T-cell (primary cell): ENCODE results near the gene RETSAT. TPM values are rescaled to one million over a fixed set of nuclear protein-coding genes. Genes with fewer than 3 reads are reported as not detected.

Source experiments
- ATAC-seq, 4 experiments: fragments of 200-7000 bp in 3 of 4; fragments of 150-1000 bp in 1 of 4; cut with Tn5 transposase; replicated peaks in 1 of 4; 1 replicate in 3 of 4; 2 replicates in 1 of 4; pipeline ENCODE4 v1.10.0; 2021; ENCODE audit warnings: moderate library complexity in 3 of 4, mild to moderate bottlenecking in 2 of 4, moderate number of reproducible peaks in 1 of 4
- CTCF ChIA-PET, 2 donors: fragments of 300-600 bp; sonication (Branson Sonifier 250); formaldehyde crosslinking; loops; one replicate each; lab custom pipeline; 2022; ENCODE audit warnings: antibody characterized with exemption in 2 of 2; lab: Charles Lee
- POLR2A ChIA-PET, 2 donors: fragments of 300-600 bp; sonication (Branson Sonifier 250); formaldehyde crosslinking; loops; one replicate each; lab custom pipeline; 2022; ENCODE audit warnings: antibody characterized with exemption in 2 of 2; lab: Charles Lee
- DNase-seq, 35 experiments: peaks; one replicate each; pipeline versions ENCODE4 v3.0.0 to v3.0.0-alpha.2; 2013 to 2023
- H3K27ac ChIP-seq: one replicate; pipeline ENCODE4 v1.5.1; 2013; ENCODE audit warnings: low read length
- H3K27me3 ChIP-seq, 2 experiments: replicated peaks in 1 of 2; 1 replicate in 1 of 2; 2 replicates in 1 of 2; pipeline versions ENCODE4 v1.6.1 to v1.7.0; 2013; ENCODE audit warnings: low read length in 1 of 2, mixed read lengths in 1 of 2; ENCODE audit not compliant: control insufficient read depth in 2 of 2, insufficient read depth in 2 of 2; ENCODE audit errors: extremely low read depth in 1 of 2
- H3K36me3 ChIP-seq, 2 donors: 1 replicate in 1 of 2; 2 replicates in 1 of 2; pipeline versions ENCODE4 v1.6.1 to v1.7.0; 2013; ENCODE audit warnings: low read length in 1 of 2; ENCODE audit not compliant: control insufficient read depth in 2 of 2, insufficient read depth in 1 of 2; ENCODE audit errors: extremely low read depth in 1 of 2
- H3K4me1 ChIP-seq, 2 experiments: 1 replicate in 1 of 2; 2 replicates in 1 of 2; pipeline versions ENCODE4 v1.6.1 to v1.7.0; 2013; ENCODE audit warnings: low read length in 2 of 2, mixed read lengths in 1 of 2; ENCODE audit not compliant: insufficient read depth in 2 of 2, control insufficient read depth in 1 of 2; ENCODE audit errors: extremely low read depth in 1 of 2
- H3K4me3 ChIP-seq, 2 donors: 1 replicate in 1 of 2; 2 replicates in 1 of 2; pipeline versions ENCODE4 v1.5.1 to v1.7.0; 2013; ENCODE audit warnings: mild to moderate bottlenecking in 2 of 2, low read length in 1 of 2, moderate library complexity in 1 of 2; ENCODE audit not compliant: control insufficient read depth in 1 of 2; ENCODE audit errors: extremely low read depth in 1 of 2
- H3K9me3 ChIP-seq: 2 replicates; pipeline ENCODE4 v1.7.0; 2013
- H3K27ac Mint-ChIP-seq, 2 donors: one replicate each; pipeline ENCODE4 v1.8.0; 2020 to 2021; ENCODE audit warnings: mild to moderate bottlenecking in 2 of 2, mixed read lengths in 2 of 2
- H3K27me3 Mint-ChIP-seq, 2 donors: one replicate each; pipeline ENCODE4 v1.8.0; 2021 to 2022; ENCODE audit warnings: mixed read lengths in 2 of 2
- H3K36me3 Mint-ChIP-seq: one replicate; pipeline ENCODE4 v1.8.0; 2021; ENCODE audit warnings: mixed read lengths
- H3K4me1 Mint-ChIP-seq, 3 donors: one replicate each; pipeline ENCODE4 v1.8.0; 2020 to 2022; ENCODE audit warnings: mixed read lengths in 3 of 3, mild to moderate bottlenecking in 1 of 3
- H3K4me3 Mint-ChIP-seq, 3 donors: one replicate each; pipeline ENCODE4 v1.8.0; 2020 to 2022; ENCODE audit warnings: mild to moderate bottlenecking in 3 of 3, mixed read lengths in 3 of 3, moderate library complexity in 3 of 3
- H3K9me3 Mint-ChIP-seq, 3 donors: one replicate each; pipeline ENCODE4 v1.8.0; 2020 to 2022; ENCODE audit warnings: mixed read lengths in 3 of 3
- WGBS: methylation state at CpG from one replicate; pipeline ENCODE4 v1.1.5; 2013; ENCODE audit warnings: missing lambda C conversion rate; ENCODE audit not compliant: insufficient coverage; 5-methylcytosine and 5-hydroxymethylcytosine counted together
- total RNA-seq, 35 experiments: library from RNA in 6 of 35; stranded (reverse) in 6 of 35; fragments of 120-200 nt in 1 of 35; gene quantifications; one replicate each; pipeline versions ENCODE4 v1.2.1 to v1.2.4 and lab custom pipeline; 2013 to 2026

Gene RETSAT
- total RNA-seq, 5 donors from 2014 or later (not counting 1 experiment from before 2014, with no cell fraction given) = 24.2 to 36.3 (median 26.5) TPM

DNA sequence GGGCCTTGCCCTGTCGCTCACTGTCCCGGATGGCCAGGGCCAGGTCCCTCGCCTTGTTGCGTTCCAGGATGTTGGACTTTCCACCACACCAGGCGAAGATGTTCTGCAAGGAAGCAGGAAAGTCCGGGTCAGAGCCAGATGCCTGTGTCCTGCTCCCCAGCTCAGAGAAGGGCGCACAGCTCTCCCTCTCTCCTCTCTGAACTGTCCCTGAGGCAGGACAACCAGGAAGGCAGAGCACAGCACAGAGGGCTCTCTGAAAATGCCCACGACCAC, 44.8 kb upstream of the RETSAT start:
- Mint-ChIP-seq H3K4me1 (peaks cover 0 to 6% (median 3%) of the 10 kb centered on the region in 3 donors), H3K27me3 (no peaks in the 10 kb centered on the region), H3K4me3 (no peak overlapping the region), H3K36me3 (peaks cover 34% of the 10 kb centered on the region), H3K9me3 (peaks cover 0 to 10% (median 4%) of the 10 kb centered on the region in 3 donors), H3K27ac (peak overlapping the region in 1 of 2 donors; percentile 31)
- DNase-seq (no peak), ATAC-seq (no peak)
- no peak overlapping the region for H3K4me3 ChIP-seq
- peaks cover 6 to 9% of the 10 kb centered on the region in 2 donors for H3K36me3 ChIP-seq
- ChIA-PET POLR2A (no interaction called here), CTCF (no interaction called here)
- H3K9me3 ChIP-seq = no peaks in the 10 kb centered on the region
- no peaks in the 10 kb centered on the region for H3K4me1 ChIP-seq
- H3K27ac ChIP-seq = no peak overlapping the region
- H3K27me3 ChIP-seq = no peaks in the 10 kb centered on the region
- WGBS = 95% methylated on average over 7 of the region's 8 CpGs

DNA sequence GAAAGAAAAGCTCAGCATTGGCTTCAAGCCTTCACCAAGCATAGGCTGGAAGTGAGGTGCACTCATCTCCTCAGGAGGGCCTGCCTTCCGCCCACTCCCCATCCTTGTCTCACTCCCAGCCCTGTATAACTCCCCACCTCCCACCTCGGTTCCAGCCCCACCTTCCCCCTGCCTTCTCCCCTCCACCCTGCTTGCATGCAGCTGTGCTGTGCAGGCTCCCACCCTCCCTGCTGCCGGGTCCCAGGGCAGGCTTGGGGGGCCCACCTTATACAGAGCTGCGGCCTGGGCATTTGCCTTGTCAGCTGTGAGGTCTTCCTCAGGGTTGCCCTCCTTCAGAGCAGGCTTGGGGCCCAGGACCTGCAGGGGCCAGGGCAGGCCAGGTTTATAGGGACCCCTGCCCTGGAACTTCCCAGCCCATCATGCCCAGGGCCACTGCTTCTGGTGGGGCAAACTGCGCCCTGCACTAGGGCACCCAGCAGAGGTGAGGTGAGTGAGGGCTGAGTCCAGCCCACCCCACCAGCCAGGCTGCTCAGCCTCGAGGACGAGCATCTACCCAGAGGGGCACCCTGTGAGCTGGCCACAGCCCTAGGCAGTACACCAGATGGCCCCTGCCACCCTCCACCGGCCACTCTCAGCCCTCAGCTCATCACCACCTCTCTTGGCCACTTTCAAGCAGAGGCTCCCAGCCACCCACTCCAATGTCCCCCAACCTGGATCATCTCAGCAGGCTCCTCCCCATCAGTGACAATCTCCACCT, 44.3 kb upstream of the RETSAT start:
- ChIA-PET CTCF (no interaction called here), POLR2A (no interaction called here)
- Histone ChIP-seq H3K4me1 (no peaks in the 10 kb centered on the region), H3K27ac (no peak overlapping the region), H3K4me3 (no peak overlapping the region), H3K36me3 (peaks cover 6 to 9% of the 10 kb centered on the region in 2 donors), H3K9me3 (no peaks in the 10 kb centered on the region), H3K27me3 (no peaks in the 10 kb centered on the region)
- H3K27me3 Mint-ChIP-seq = no peaks in the 10 kb centered on the region
- peaks cover 34% of the 10 kb centered on the region for H3K36me3 Mint-ChIP-seq
- peak in 1 of 4 experiments; percentile 19 for ATAC-seq
- H3K27ac Mint-ChIP-seq = peak overlapping the region in 1 of 2 donors; percentile 31
- H3K9me3 Mint-ChIP-seq = peaks cover 0 to 5% (median 2%) of the 10 kb centered on the region in 3 donors
- H3K4me3 Mint-ChIP-seq = no peak overlapping the region
- H3K4me1 Mint-ChIP-seq = peaks cover 0 to 6% (median 5%) of the 10 kb centered on the region in 3 donors
- DNase-seq = no peak
- 94% methylated on average over 8 of the region's 8 CpGs for WGBS

DNA sequence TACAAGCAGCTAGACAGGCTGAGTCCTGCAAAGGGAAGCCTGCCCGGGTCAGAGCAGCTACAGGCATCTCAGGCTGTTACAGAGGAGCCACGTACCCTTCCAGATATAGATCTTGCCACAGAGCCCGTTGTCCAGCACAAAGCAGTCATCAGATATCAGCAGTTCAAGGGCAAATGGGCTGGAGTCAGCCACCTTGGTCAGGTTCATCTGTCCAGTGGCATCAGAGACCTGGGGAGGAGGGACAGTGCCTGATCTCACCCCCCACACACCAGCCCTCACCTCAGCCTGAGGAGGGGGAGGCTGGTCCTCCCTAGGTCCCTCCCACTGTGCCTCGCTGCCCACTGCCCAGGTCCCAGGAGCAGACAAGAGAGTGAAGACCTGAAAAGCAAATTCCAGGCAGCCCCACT, 43.6 kb upstream of the RETSAT start:
- H3K27me3 ChIP-seq = no peaks in the 10 kb centered on the region
- Mint-ChIP-seq H3K4me3 (no peak overlapping the region), H3K27me3 (no peaks in the 10 kb centered on the region), H3K36me3 (peaks cover 31% of the 10 kb centered on the region), H3K9me3 (peaks cover 0 to under 1% (median 0%) of the 10 kb centered on the region in 3 donors), H3K27ac (no peak overlapping the region), H3K4me1 (peaks cover 0 to 9% (median 6%) of the 10 kb centered on the region in 3 donors)
- CTCF ChIA-PET = no interaction called here
- POLR2A ChIA-PET = no interaction called here
- H3K9me3 ChIP-seq = no peaks in the 10 kb centered on the region
- H3K4me3 ChIP-seq = no peak overlapping the region
- ATAC-seq (no peak), DNase-seq (no peak)
- 83% methylated on average over 1 of the region's 4 CpGs for WGBS
- H3K4me1 ChIP-seq = no peaks in the 10 kb centered on the region
- peaks cover 6 to 9% of the 10 kb centered on the region in 2 donors for H3K36me3 ChIP-seq
- no peak overlapping the region for H3K27ac ChIP-seq

DNA sequence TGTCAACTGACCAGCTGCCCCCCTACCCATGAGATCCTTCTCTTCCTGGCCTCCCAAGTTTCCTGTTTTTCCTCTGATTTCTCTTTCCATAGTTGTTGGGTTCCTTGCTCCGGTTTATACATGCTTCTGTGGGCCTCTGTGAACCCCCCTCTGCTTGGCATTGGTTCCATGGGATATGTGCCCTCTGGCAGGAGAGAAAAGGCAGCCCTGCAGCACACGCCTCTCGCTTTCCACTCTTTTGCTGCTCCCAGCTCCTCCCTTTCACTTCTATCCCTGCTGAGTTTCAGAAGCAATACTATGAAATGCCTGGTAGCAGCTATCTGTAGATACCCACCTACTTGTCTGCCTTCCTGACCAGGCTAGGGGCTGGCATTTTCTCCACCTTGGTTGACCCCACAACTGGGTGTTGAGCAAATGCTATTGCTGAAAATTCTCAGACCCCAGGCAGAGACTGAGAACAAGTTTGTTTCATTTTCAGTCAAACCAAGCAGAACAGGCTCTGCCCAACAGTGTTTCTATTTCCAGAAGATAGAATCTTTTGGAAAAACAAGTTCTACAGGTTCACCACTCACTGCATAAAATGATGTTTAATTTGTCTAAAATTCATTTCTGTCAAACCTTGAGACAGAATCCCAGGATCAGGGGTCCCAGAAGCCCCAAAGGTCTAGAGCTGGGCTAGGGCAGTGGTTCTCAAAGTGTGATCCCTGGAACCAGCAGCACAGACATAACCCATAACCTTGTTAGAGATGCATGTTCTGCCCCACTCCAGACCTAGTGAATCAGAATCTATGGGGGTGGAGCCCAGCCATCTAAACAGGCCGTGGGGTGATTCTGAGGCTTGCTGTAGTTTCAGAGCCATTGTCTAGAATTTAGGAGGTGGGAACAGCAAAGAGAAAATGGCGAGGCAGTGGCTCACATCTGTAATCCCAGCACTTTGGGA, 42.5 kb upstream of the RETSAT start:
- Mint-ChIP-seq H3K36me3 (peaks cover 26% of the 10 kb centered on the region), H3K27me3 (no peaks in the 10 kb centered on the region), H3K4me3 (no peak overlapping the region), H3K9me3 (no peaks in the 10 kb centered on the region), H3K4me1 (peaks cover 2 to 13% (median 9%) of the 10 kb centered on the region in 3 donors), H3K27ac (peak overlapping the region; percentile 28 to 59)
- no peak overlapping the region for H3K27ac ChIP-seq
- ChIA-PET POLR2A (interaction anchor here in 1 of 2 donors (0.6 kb wide), 1 partner anchor 46 kb away, joined by 3 read pairs; no protein-coding TSS in a partner anchor), CTCF (no interaction called here)
- ATAC-seq (no peak), DNase-seq (no peak)
- no peaks in the 10 kb centered on the region for H3K27me3 ChIP-seq
- H3K4me3 ChIP-seq = no peak overlapping the region
- peaks cover 2 to 10% of the 10 kb centered on the region in 2 experiments for H3K4me1 ChIP-seq
- 100% methylated on average over 1 of the region's 5 CpGs for WGBS
- peaks cover 8 to 9% of the 10 kb centered on the region in 2 donors for H3K36me3 ChIP-seq
- no peaks in the 10 kb centered on the region for H3K9me3 ChIP-seq

DNA sequence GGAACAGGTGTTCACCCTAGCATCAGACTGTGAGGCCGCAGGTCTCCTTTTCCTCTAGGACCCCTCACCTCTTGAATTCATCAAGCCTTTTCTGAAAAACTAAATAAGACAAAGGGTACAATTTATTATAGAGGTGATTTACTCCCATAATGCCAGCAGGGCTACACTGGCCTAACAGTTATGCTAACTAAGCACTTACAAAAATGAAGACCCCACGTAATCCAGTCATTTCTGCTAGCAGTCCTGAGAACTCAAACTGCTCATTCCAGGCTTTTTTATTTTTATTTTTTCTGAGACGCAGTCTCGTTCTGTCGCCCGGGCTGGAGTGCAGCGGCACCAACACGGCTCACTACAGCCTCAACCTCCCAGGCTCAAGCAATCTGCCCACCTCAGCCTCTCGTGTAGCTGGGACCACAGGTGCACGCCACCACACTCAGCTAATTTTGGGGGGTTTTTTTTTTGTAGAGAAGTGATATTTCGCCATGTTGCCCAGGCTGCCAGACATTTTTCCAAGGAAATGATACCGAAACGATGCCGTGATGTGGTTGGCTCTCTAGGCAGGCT, 41.7 kb upstream of the RETSAT start:
- peaks cover 2 to 15% of the 10 kb centered on the region in 2 experiments for H3K4me1 ChIP-seq
- H3K36me3 Mint-ChIP-seq = peaks cover 25% of the 10 kb centered on the region
- H3K27ac Mint-ChIP-seq = peak overlapping the region in 1 of 2 donors; percentile 28
- DNase-seq = no peak
- H3K4me1 Mint-ChIP-seq = peaks cover 6 to 20% (median 17%) of the 10 kb centered on the region in 3 donors
- H3K9me3 ChIP-seq = no peaks in the 10 kb centered on the region
- no peak overlapping the region for H3K4me3 Mint-ChIP-seq
- H3K4me3 ChIP-seq = no peak overlapping the region
- no peaks in the 10 kb centered on the region for H3K9me3 Mint-ChIP-seq
- ChIA-PET CTCF (no interaction called here), POLR2A (interaction anchor here in 1 of 2 donors (0.6 kb wide), 1 partner anchor 87 kb away, joined by 8 read pairs; no protein-coding TSS in a partner anchor)
- no peak overlapping the region for H3K27ac ChIP-seq
- peaks cover 8 to 9% of the 10 kb centered on the region in 2 donors for H3K36me3 ChIP-seq
- H3K27me3 ChIP-seq = no peaks in the 10 kb centered on the region
- 98% methylated on average over 7 of the region's 14 CpGs for WGBS
- H3K27me3 Mint-ChIP-seq = no peaks in the 10 kb centered on the region
- ATAC-seq = no peak

DNA sequence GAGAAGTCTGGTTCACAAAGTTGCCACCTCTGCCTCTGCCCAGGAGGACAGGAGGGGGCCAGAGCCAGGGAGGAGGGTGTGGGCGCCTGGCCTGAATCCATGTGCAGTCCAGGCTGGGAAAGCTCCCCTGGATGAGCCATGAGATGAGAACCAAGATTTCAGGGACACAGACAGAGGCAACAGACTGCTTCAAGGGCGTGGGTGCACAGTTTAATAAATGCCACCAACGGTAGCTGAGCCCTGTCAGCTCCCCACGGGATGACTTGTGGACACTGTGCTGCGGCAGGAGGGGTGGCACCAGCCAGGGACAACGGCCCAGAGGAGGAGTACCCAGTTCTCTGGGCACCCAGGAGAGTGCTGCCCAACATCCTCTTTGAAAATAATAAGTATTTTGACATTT, 40.6 kb upstream of the RETSAT start:
- Mint-ChIP-seq H3K9me3 (no peaks in the 10 kb centered on the region), H3K4me3 (no peak overlapping the region), H3K36me3 (peaks cover 24% of the 10 kb centered on the region), H3K27ac (peak overlapping the region in 1 of 2 donors; percentile 55), H3K27me3 (no peaks in the 10 kb centered on the region), H3K4me1 (peaks cover 6 to 21% (median 17%) of the 10 kb centered on the region in 3 donors)
- POLR2A ChIA-PET = interaction anchor here in 1 of 2 donors (0.5 kb wide), 1 partner anchor 9 kb away, joined by 7 read pairs; no protein-coding TSS in a partner anchor
- no peak for DNase-seq
- Histone ChIP-seq H3K4me3 (no peak overlapping the region), H3K36me3 (peaks cover 7 to 15% of the 10 kb centered on the region in 2 donors), H3K9me3 (no peaks in the 10 kb centered on the region), H3K4me1 (peaks cover 2 to 15% of the 10 kb centered on the region in 2 experiments), H3K27me3 (no peaks in the 10 kb centered on the region), H3K27ac (no peak overlapping the region)
- ATAC-seq = no peak
- CTCF ChIA-PET = interaction anchor here in 1 of 2 donors (0.9 kb wide), 1 partner anchor 25 kb away, joined by 5 read pairs; no protein-coding TSS in a partner anchor
- WGBS = 83% methylated on average over 6 of the region's 6 CpGs
